HG02840 (cell line): ENCODE measurements around the gene IL16.

Experiments
- ATAC-seq: cut with Tn5 transposase; IDR thresholded peaks from one replicate; pipeline ENCODE4 v1.9.1; 2021; ENCODE audit warnings: mild to moderate bottlenecking, moderate library complexity, moderate number of reproducible peaks; ENCODE audit not compliant: unreplicated experiment, low FRiP score

The IL16 gene

DNA sequence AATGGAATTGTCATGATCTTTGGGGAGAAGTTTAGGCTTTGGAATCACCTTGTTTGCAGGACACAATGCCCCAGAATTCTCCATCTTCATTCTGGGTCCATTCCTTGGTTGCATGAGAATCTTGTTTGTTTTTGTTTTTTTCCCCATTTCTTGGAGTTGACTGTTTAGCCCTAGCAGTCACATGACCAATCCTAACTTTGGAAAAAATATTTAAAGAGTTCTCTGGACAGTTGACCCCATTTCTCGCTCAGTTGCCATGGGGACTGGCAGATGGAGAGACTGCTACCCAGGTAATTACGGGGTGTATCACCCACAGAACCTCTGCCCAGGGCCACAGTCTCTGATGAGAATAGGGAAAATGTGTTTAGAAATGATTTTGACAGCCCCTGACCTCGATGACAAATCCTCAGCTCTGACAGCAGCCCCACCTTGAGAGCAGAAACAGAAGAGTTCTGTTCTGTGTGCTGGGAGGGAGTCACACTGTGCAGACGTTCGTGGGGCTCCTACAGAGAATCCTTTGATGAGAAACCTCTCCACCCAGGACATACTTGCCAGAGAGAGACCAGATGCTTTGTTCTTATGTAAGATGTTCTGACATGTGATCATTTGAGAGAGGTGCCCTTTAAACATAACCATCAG, 57.7 kb downstream of the IL16 start:
- ATAC-seq = no peak

DNA sequence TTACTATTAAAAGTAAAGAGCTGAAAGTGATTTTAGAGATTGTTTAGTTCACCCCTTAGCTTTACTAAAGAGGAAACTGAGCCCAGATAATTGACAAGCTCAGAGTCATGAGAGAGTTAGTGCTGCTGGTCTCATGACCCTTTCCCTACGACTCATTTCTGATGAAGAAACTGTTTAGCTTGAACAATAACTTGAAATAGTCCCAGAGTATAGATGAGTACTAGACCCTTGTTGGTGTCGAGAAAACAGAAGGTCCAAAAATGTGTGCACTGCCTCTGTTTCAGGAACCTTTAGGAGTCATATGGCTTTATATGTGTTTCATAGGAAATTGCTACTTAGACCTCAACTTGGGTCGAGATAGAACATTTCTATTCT, 58.2 kb downstream of the IL16 start:
- no peak for ATAC-seq

- no peak for ATAC-seq
These were observed 58.8 kb downstream of the IL16 start for GRCh38 chr15:81255315-81255957.

DNA sequence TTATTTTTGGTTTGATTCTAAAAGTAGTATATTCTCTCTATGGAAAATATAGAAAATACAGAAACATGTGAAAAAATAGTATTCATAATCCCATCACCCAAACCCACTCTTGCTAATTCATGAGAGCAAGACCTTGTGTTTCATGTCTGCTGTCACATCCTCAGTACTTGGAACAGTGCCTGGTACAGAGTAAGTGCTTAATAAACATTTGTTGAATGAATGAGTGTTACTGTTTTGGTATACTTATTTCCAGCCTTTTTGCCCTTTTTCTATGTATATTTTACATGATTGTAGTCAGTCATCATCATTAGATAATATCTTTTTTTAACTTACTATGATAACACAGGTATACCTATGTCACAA, 59.3 kb downstream of the IL16 start:
- ATAC-seq = no peak

DNA sequence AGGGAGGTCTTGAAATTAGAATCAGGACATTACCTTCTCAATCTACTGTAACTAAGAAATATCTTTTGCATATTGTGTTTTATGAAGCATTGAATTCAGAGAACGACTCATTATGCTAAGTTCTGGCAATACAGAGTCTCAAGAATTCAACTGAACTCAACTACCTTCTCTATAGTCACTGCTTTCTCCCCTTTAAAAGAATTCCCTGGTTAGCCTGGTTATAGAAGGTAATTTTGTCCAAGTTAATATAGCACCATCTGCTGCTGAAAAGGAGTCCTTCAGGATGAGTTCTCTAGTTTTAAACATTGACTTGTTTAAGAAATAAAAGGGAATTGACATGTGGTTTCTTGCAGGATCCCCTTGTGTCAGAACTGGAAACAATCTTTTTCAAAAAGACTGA, 60.2 kb downstream of the IL16 start:
- no peak for ATAC-seq

GRCh38 chr15:81257435-81257834, 60.8 kb downstream of the IL16 start:
- ATAC-seq = no peak

- ATAC-seq = no peak
These were observed 61.8 kb downstream of the IL16 start for GRCh38 chr15:81258455-81258854.

DNA sequence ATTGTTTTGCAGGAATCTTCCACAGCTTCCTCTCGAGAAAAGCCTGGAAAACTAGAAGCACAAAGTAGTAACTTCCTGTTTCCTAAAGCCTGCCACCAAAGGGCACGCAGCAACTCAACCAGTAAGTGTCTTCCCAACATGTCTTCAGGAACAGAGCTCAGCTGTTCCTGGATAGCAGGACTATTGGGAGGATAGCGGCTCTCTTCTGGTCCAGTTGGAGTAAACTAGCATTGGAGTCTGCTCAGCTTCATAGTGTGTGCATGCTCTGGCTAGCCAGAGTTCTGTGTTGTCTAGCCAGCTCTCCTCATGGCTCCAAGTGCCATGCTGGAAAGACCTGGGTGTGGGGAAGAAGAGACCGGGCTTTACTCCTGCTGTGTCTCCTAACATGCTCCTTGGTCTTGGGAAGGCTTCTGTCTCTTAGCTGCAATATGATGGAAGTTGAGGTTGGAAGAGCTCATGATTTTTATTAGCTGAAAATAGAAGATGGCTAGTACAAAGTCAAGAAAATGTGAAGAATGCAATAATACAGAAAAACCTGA, 63.1 kb downstream of the IL16 start:
- ATAC-seq = no peak

DNA sequence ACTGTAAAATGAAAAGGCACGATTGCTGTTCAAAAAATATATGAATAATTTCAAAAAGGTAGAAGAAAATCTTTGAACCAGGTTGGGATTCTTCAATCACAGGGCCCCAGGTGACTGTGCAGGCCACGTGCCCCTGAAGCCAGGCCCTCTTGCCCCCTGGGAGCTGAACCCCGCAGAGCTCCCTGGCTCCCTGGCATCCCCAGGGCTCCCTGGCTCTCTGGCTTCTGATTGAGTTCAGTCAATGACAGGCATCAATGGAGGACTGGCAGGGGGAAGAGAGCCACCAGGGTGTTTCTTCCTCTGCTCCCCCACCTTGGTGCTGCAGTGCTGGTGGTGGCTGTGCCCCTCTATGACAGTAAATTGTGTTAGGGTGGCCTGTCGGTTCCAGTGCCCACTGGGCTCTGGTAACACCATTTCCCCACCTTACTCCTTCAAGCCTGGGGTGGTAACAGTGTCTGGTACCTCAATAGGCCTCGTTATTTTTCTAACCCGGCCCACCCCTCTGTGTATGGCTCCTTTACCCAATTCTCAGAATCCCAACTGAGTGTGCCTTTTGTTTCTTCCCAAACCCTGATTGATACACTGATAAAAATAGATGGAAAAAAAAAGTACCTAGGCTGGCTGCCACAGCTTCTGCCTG, 64.6 kb downstream of the IL16 start:
- no peak for ATAC-seq

GRCh38 chr15:81263477-81263876, 66.8 kb downstream of the IL16 start:
- no peak for ATAC-seq

- ATAC-seq = no peak
These were observed 67.6 kb downstream of the IL16 start for GRCh38 chr15:81264072-81264857.

GRCh38 chr15:81265256-81265943, 68.7 kb downstream of the IL16 start:
- no peak for ATAC-seq

- no peak for ATAC-seq
These were observed 69.5 kb downstream of the IL16 start for GRCh38 chr15:81265944-81266775.

DNA sequence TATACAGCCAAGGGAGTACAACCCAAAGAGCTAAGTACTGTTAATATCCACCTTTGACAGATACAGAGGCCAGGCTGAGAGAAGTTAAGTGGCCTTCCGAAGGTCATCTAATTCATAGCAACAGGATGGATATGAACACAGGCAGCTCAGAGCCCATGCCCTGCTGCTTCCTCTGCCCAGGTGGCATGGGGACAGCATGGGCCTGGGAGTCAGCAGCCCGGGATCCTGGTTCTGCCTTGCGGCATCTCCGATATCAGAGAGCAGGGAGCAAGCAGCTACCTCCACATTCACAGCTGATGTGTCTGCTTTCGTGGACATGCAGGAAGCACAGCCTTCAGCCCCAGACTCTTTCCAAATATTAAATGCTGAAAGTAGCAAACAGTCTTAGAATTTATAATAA, 71.7 kb downstream of the IL16 start:
- no peak for ATAC-seq

- no peak for ATAC-seq
These were observed 72.4 kb downstream of the IL16 start for GRCh38 chr15:81268881-81269601.

GRCh38 chr15:81270188-81270587, 73.5 kb downstream of the IL16 start:
- ATAC-seq = no peak

- ATAC-seq = no peak
These were observed 74.3 kb downstream of the IL16 start for GRCh38 chr15:81270781-81271491.
